Breast epithelium (tissue), 4 donors: Measurements from ENCODE around the gene TMEM86B. TPM values are rescaled to one million over a fixed set of nuclear protein-coding genes. Genes with fewer than 3 reads are reported as not detected.
A peak's percentile ranks its signal among the peaks of the same experiment; 100 is the strongest.

Experiments
- DNase-seq, 2 donors: peaks; one replicate each; pipeline ENCODE4 v3.0.0-alpha.2; 2019; ENCODE audit warnings: low spot score in 2 of 2
- H3K27ac ChIP-seq, 2 donors: fragments of 200-600 bp; sonication (generic) in 1 of 2; one replicate each; pipeline ENCODE4 v1.5.1; 2016 to 2019; ENCODE audit warnings: mild to moderate bottlenecking in 1 of 2
- H3K27me3 ChIP-seq, 2 donors: fragments of 200-600 bp; sonication (generic) in 1 of 2; one replicate each; pipeline versions ENCODE4 v1.5.1 to v1.6.0; 2017 to 2019; ENCODE audit warnings: control low read depth in 1 of 2, mild to moderate bottlenecking in 1 of 2
- H3K36me3 ChIP-seq: fragments of 200-600 bp; one replicate; pipeline ENCODE4 v1.5.1; 2019
- H3K4me1 ChIP-seq, 2 donors: fragments of 200-600 bp; sonication (generic); one replicate each; pipeline ENCODE4 v1.5.1; 2016 to 2019; ENCODE audit warnings: control low read depth in 1 of 2
- H3K4me3 ChIP-seq, 3 donors: fragments of 200-600 bp; sonication (generic); 1 replicate in 2 of 3; 2 replicates in 1 of 3; pipeline ENCODE4 v1.5.1; 2016 to 2019; ENCODE audit warnings: mild to moderate bottlenecking in 3 of 3, moderate library complexity in 2 of 3
- H3K9me3 ChIP-seq, 2 donors: fragments of 200-600 bp; sonication (generic) in 1 of 2; one replicate each; pipeline ENCODE4 v1.5.1; 2016 to 2019; ENCODE audit warnings: control low read depth in 1 of 2
- POLR2A ChIP-seq: fragments of 450-650 bp; IDR thresholded peaks from one replicate; pipeline ENCODE4 v1.6.1; 2016; ENCODE audit warnings: antibody characterized with exemption, mild to moderate bottlenecking, moderate library complexity
- POLR2AphosphoS5 ChIP-seq, 3 donors: sonication (generic); formaldehyde crosslinking; IDR thresholded peaks; one replicate each; pipeline ENCODE4 v1.6.1; 2017; ENCODE audit warnings: antibody characterized with exemption in 3 of 3
- intact Hi-C: fragments of 100-400 bp; cut with DNase I; formaldehyde crosslinking; loops from one replicate; pipeline ENCODE4 v1.15.1; 2023; ENCODE audit warnings: low total_unique reads
- total RNA-seq, 3 donors: library from RNA; depleted of rRNA; stranded (reverse); fragments of >200 nt; gene quantifications; one replicate each; pipeline ENCODE4 v1.1.0, GENCODE V29; 2016
- TF ChIP-seq, protein P1 (sequence below), 3 donors: fragments of 450-650 bp; IDR thresholded peaks; one replicate each; pipeline ENCODE4 v1.5.1; 2016 to 2017; ENCODE audit warnings: antibody characterized with exemption in 3 of 3, mild to moderate bottlenecking in 3 of 3, moderate library complexity in 3 of 3

TMEM86B gene
- total RNA-seq, 3 donors from 2014 or later, result 0.80 to 3.6 (median 1.6) TPM

DNA sequence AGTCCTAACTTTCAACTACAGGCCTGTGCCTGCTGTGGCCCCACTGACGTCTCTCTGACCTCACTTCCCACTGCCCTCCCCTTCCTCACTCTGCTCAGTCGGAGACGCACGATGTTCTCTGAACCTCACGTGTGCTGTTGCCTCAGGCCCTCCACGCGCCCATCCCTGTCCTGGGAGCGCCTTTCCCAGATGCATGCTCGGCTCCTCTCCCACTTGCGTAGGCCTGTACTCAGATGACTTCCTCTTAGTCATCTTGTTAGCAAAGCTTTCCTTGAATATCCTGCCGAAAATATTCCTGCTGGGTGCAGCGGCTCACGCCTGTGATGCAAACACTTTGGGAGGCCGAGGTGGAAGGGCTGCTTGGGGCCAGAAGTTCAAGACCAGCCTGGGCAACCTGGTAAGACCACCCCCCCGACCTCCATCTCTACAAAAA is 39.1 kb downstream of the TMEM86B start:
- Histone ChIP-seq H3K27ac (peak overlapping the region; percentile 56 to 92), H3K36me3 (no peaks in the 10 kb centered on the region), H3K9me3 (no peaks in the 10 kb centered on the region), H3K4me1 (no peaks in the 10 kb centered on the region), H3K27me3 (no peaks in the 10 kb centered on the region), H3K4me3 (no peak overlapping the region)
- intact Hi-C loops, result no loop called here
- TF ChIP-seq POLR2A (no peak), POLR2AphosphoS5 (IDR thresholded peaks at IDR 0.05) (peak; percentile 42 to 93 (median 49))
- DNase-seq, result peak in 1 of 2 donors; percentile 66

- intact Hi-C loops, result no loop called here
- H3K27me3 ChIP-seq, result peaks cover 0 to 1% of the 10 kb centered on the region in 2 donors
- no peaks in the 10 kb centered on the region for H3K9me3 ChIP-seq
- no peak for DNase-seq
- no peaks in the 10 kb centered on the region for H3K4me1 ChIP-seq
- H3K27ac ChIP-seq, result peak overlapping the region; percentile 56 to 92
- no peak overlapping the region for H3K4me3 ChIP-seq
- TF ChIP-seq, protein P1, sequence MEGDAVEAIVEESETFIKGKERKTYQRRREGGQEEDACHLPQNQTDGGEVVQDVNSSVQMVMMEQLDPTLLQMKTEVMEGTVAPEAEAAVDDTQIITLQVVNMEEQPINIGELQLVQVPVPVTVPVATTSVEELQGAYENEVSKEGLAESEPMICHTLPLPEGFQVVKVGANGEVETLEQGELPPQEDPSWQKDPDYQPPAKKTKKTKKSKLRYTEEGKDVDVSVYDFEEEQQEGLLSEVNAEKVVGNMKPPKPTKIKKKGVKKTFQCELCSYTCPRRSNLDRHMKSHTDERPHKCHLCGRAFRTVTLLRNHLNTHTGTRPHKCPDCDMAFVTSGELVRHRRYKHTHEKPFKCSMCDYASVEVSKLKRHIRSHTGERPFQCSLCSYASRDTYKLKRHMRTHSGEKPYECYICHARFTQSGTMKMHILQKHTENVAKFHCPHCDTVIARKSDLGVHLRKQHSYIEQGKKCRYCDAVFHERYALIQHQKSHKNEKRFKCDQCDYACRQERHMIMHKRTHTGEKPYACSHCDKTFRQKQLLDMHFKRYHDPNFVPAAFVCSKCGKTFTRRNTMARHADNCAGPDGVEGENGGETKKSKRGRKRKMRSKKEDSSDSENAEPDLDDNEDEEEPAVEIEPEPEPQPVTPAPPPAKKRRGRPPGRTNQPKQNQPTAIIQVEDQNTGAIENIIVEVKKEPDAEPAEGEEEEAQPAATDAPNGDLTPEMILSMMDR (IDR thresholded peaks at IDR 0.05), result no peak
- no peak for TF ChIP-seq POLR2AphosphoS5 (IDR thresholded peaks at IDR 0.05)
- no peaks in the 10 kb centered on the region for H3K36me3 ChIP-seq
Observed at GRCh38 chr19:55188625-55189024, 39.9 kb downstream of the TMEM86B start.

GRCh38 chr19:55186080-55186479 is 42.5 kb downstream of the TMEM86B start:
- Histone ChIP-seq H3K27me3 (peaks cover 0 to 20% of the 10 kb centered on the region in 2 donors), H3K4me3 (no peak overlapping the region), H3K27ac (no peak overlapping the region), H3K4me1 (no peaks in the 10 kb centered on the region), H3K36me3 (no peaks in the 10 kb centered on the region), H3K9me3 (no peaks in the 10 kb centered on the region)
- no peak for DNase-seq
- TF ChIP-seq, protein P1 (IDR thresholded peaks at IDR 0.05), result no peak
- no peak for TF ChIP-seq POLR2A
- no peak for TF ChIP-seq POLR2AphosphoS5 (IDR thresholded peaks at IDR 0.05)
- intact Hi-C loops, result no loop called here

- Histone ChIP-seq H3K9me3 (no peaks in the 10 kb centered on the region), H3K4me1 (peaks cover 0 to 4% of the 10 kb centered on the region in 2 donors), H3K27ac (no peak overlapping the region), H3K27me3 (peaks cover 0 to 62% of the 10 kb centered on the region in 2 donors), H3K36me3 (no peaks in the 10 kb centered on the region), H3K4me3 (no peak overlapping the region)
- no peak for DNase-seq
- TF ChIP-seq POLR2AphosphoS5 (IDR thresholded peaks at IDR 0.05) (no peak), POLR2A (no peak)
- TF ChIP-seq, protein P1 (IDR thresholded peaks at IDR 0.05), result no peak
- intact Hi-C loops, result no loop called here
Observed at GRCh38 chr19:55181740-55182139, 46.8 kb downstream of the TMEM86B start.

- Histone ChIP-seq H3K27ac (no peak within 1 kb of the TSS), H3K4me1 (peaks cover 0 to 4% of the 10 kb centered on the region in 2 donors), H3K36me3 (no peaks in the 10 kb centered on the region), H3K4me3 (peak within 1 kb of the TSS in 2 of 3 donors; percentile 30 to 56), H3K9me3 (no peaks in the 10 kb centered on the region), H3K27me3 (peaks cover 4 to 80% of the 10 kb centered on the region in 2 donors)
- TF ChIP-seq POLR2AphosphoS5 (IDR thresholded peaks at IDR 0.05), result no peak
- TF ChIP-seq, protein P1 (IDR thresholded peaks at IDR 0.05), result no peak
- no peak for TF ChIP-seq POLR2A
- DNase-seq, result no peak
- intact Hi-C loops, result loop anchor here (10.0 kb wide), 1 partner anchor 1475 kb away; no protein-coding TSS in a partner anchor
Observed at GRCh38 chr19:55179606-55180484, 48.7 kb downstream of the TMEM86B start, which contains the start of gene SYT5. SYT5 (minus strand) TSS chr19:55180289; CDS start chr19:55179041, 1,248 bp downstream.
